MM.1S (cell line): ENCODE results near the gene TMEM92.

ENCODE experiments used
- EZH2 ChIP-seq: fragments of 300-600 bp; sonication (generic); optimal IDR thresholded peaks from 2 replicates; pipeline ENCODE3; 2017; ENCODE audit warnings: low read depth, mild to moderate bottlenecking, antibody characterized with exemption, low read length, mixed read lengths
- TF ChIP-seq, protein P1 (sequence below): fragments of 300-600 bp; sonication (generic); IDR thresholded peaks from 2 replicates; pipeline ENCODE4 v1.5.1; 2016; ENCODE audit warnings: antibody characterized with exemption, low read length, mixed read lengths

GRCh38 chr17:50277357-50277754 is 3.1 kb downstream of the TMEM92 start:
- TF ChIP-seq, protein P1, sequence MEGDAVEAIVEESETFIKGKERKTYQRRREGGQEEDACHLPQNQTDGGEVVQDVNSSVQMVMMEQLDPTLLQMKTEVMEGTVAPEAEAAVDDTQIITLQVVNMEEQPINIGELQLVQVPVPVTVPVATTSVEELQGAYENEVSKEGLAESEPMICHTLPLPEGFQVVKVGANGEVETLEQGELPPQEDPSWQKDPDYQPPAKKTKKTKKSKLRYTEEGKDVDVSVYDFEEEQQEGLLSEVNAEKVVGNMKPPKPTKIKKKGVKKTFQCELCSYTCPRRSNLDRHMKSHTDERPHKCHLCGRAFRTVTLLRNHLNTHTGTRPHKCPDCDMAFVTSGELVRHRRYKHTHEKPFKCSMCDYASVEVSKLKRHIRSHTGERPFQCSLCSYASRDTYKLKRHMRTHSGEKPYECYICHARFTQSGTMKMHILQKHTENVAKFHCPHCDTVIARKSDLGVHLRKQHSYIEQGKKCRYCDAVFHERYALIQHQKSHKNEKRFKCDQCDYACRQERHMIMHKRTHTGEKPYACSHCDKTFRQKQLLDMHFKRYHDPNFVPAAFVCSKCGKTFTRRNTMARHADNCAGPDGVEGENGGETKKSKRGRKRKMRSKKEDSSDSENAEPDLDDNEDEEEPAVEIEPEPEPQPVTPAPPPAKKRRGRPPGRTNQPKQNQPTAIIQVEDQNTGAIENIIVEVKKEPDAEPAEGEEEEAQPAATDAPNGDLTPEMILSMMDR, result no peak
- no peak for TF ChIP-seq EZH2
